MM.1S (cell line): ENCODE results near the gene SDK1.

Experiments
- DNase-seq: peaks from one replicate; pipeline ENCODE4 v3.0.0-alpha.2; 2015
- H2AFZ ChIP-seq: fragments of 300-600 bp; sonication (generic); 2 replicates; pipeline ENCODE4 v1.6.0; 2016; ENCODE audit warnings: antibody characterized with exemption, low read length
- H3F3A ChIP-seq: fragments of 300-600 bp; sonication (generic); 2 replicates; pipeline ENCODE4 v1.6.1; 2016; ENCODE audit warnings: mild to moderate bottlenecking, antibody characterized with exemption, low read length, moderate library complexity, mixed read lengths; ENCODE audit not compliant: insufficient read depth
- H3K27ac ChIP-seq: fragments of 300-600 bp; sonication (generic); 2 replicates; pipeline ENCODE4 v1.5.1; 2016; ENCODE audit warnings: mild to moderate bottlenecking, low read length
- H3K27me3 ChIP-seq: fragments of 300-600 bp; sonication (generic); replicated peaks from 2 replicates; pipeline ENCODE4 v1.6.0; 2016; ENCODE audit warnings: low read length; ENCODE audit not compliant: insufficient read depth
- H3K36me3 ChIP-seq: fragments of 300-600 bp; sonication (generic); replicated peaks from 2 replicates; pipeline ENCODE4 v1.6.1; 2016; ENCODE audit warnings: mild to moderate bottlenecking, low read length, mixed read lengths; ENCODE audit not compliant: insufficient read depth
- H3K4me1 ChIP-seq: fragments of 300-600 bp; sonication (generic); 2 replicates; pipeline ENCODE4 v1.6.1; 2016; ENCODE audit warnings: low read length, mixed read lengths
- H3K4me2 ChIP-seq: fragments of 300-600 bp; sonication (generic); 2 replicates; pipeline ENCODE4 v1.6.0; 2016; ENCODE audit warnings: low read depth, low read length
- H3K4me3 ChIP-seq: fragments of 300-600 bp; sonication (generic); 2 replicates; pipeline ENCODE4 v1.5.1; 2016; ENCODE audit warnings: low read length, mixed read lengths
- H3K79me2 ChIP-seq: fragments of 300-600 bp; sonication (generic); 2 replicates; pipeline ENCODE4 v1.6.1; 2016; ENCODE audit warnings: mixed run types, low read length, mixed read lengths
- H3K9ac ChIP-seq: fragments of 300-600 bp; sonication (generic); 2 replicates; pipeline ENCODE4 v1.6.1; 2016; ENCODE audit warnings: low read length, mixed read lengths
- H3K9me2 ChIP-seq: fragments of 300-600 bp; sonication (generic); replicated peaks from 2 replicates; pipeline ENCODE4 v1.6.1; 2016; ENCODE audit warnings: mild to moderate bottlenecking, low read length, mixed read lengths; ENCODE audit not compliant: insufficient read depth
- H3K9me3 ChIP-seq: fragments of 300-600 bp; sonication (generic); replicated peaks from 2 replicates; pipeline ENCODE4 v1.6.1; 2016; ENCODE audit warnings: mild to moderate bottlenecking, low read length, mixed read lengths; ENCODE audit not compliant: insufficient read depth
- H4K20me1 ChIP-seq: fragments of 300-600 bp; sonication (generic); 2 replicates; pipeline ENCODE4 v1.6.1; 2016; ENCODE audit warnings: mild to moderate bottlenecking, low read length, moderate library complexity, mixed read lengths; ENCODE audit not compliant: insufficient read depth
- CTCF ChIP-seq: fragments of 300-600 bp; sonication (generic); IDR thresholded peaks from 2 replicates; pipeline ENCODE4 v1.5.1; 2016; ENCODE audit warnings: antibody characterized with exemption, low read length, mixed read lengths
- EZH2 ChIP-seq: fragments of 300-600 bp; sonication (generic); optimal IDR thresholded peaks from 2 replicates; pipeline ENCODE3; 2017; ENCODE audit warnings: low read depth, mild to moderate bottlenecking, antibody characterized with exemption, low read length, mixed read lengths
- EZH2phosphoT487 ChIP-seq: fragments of 300-600 bp; sonication (generic); IDR thresholded peaks from 2 replicates; pipeline ENCODE4 v1.6.1; 2018; ENCODE audit warnings: antibody characterized with exemption, low read length

The SDK1 gene

DNA sequence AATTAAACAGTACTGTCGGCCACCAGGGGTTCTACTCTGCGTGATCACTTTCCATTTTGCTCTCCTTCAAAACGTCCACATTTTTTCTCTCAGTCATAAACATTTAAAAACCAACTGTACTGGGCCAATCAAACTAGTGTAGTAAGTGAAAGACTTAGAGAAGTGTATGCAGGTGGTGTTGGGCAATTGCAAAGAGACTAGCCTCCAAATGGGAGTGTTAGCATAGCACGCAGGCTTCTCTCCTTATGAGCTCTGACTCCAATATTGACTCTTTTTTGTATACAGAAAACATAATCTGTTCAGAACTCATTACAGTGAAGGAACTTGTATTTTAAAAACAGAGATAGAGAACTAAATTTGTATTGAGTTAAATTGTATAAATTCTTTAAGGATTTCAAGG is 150.6 kb downstream of the SDK1 start:
- no peak overlapping the region for H3K4me3 ChIP-seq
- H3K9me2 ChIP-seq = no peaks in the 10 kb centered on the region
- no peak for DNase-seq
- no peaks in the 10 kb centered on the region for H3F3A ChIP-seq
- no peaks in the 10 kb centered on the region for H3K79me2 ChIP-seq
- H4K20me1 ChIP-seq = no peaks in the 10 kb centered on the region
- H3K36me3 ChIP-seq = no peaks in the 10 kb centered on the region
- no peaks in the 10 kb centered on the region for H3K27me3 ChIP-seq
- no peak overlapping the region for H3K4me2 ChIP-seq
- H3K4me1 ChIP-seq = no peaks in the 10 kb centered on the region
- no peak overlapping the region for H3K9ac ChIP-seq
- H2AFZ ChIP-seq = no peak overlapping the region
- H3K9me3 ChIP-seq = no peaks in the 10 kb centered on the region
- H3K27ac ChIP-seq = no peak overlapping the region
- TF ChIP-seq EZH2phosphoT487 (no peak), CTCF (no peak), EZH2 (no peak)

DNA sequence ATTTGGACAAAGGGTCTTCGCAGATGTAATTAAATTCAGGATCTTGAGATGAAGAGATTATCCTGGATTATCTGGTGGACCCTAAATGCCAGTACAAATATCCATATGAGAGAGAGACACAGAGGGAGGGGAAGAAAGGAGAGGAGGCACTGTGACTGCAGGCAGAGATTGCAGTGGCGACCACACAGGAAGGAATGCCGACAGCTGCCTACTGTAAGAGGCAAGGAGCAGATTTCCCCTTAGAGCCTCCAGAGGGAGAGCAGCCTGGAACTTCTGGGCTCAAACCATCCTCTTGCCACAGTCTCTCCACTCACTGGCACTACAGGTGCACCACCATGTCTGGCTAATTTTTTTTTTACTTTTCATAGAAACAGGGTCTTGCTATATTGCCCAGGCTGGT is 152.3 kb downstream of the SDK1 start:
- H3K36me3 ChIP-seq = no peaks in the 10 kb centered on the region
- H3K9me3 ChIP-seq = no peaks in the 10 kb centered on the region
- H3K27me3 ChIP-seq = no peaks in the 10 kb centered on the region
- DNase-seq = no peak
- H3K27ac ChIP-seq = no peak overlapping the region
- H3K4me2 ChIP-seq = no peak overlapping the region
- no peaks in the 10 kb centered on the region for H3K79me2 ChIP-seq
- H3F3A ChIP-seq = no peaks in the 10 kb centered on the region
- no peaks in the 10 kb centered on the region for H3K4me1 ChIP-seq
- H3K9ac ChIP-seq = no peak overlapping the region
- no peak overlapping the region for H3K4me3 ChIP-seq
- TF ChIP-seq CTCF = no peak
- TF ChIP-seq EZH2phosphoT487 = no peak
- H3K9me2 ChIP-seq = no peaks in the 10 kb centered on the region
- H4K20me1 ChIP-seq = no peaks in the 10 kb centered on the region
- H2AFZ ChIP-seq = no peak overlapping the region

GRCh38 chr7:3455806-3456595 is 154.9 kb downstream of the SDK1 start:
- H3K9ac ChIP-seq = no peak overlapping the region
- H2AFZ ChIP-seq = no peak overlapping the region
- no peak overlapping the region for H3K4me3 ChIP-seq
- H3K27me3 ChIP-seq = no peaks in the 10 kb centered on the region
- H3K9me3 ChIP-seq = no peaks in the 10 kb centered on the region
- no peaks in the 10 kb centered on the region for H3K79me2 ChIP-seq
- no peaks in the 10 kb centered on the region for H3K36me3 ChIP-seq
- no peak overlapping the region for H3K4me2 ChIP-seq
- H4K20me1 ChIP-seq = no peaks in the 10 kb centered on the region
- no peak overlapping the region for H3K27ac ChIP-seq
- no peaks in the 10 kb centered on the region for H3F3A ChIP-seq
- no peak for DNase-seq
- H3K4me1 ChIP-seq = no peaks in the 10 kb centered on the region
- TF ChIP-seq EZH2 = no peak
- no peak for TF ChIP-seq CTCF
- TF ChIP-seq EZH2phosphoT487 = no peak
- H3K9me2 ChIP-seq = no peaks in the 10 kb centered on the region
